IMR-90 (cell line): ENCODE measurements around the gene ANKRD42. TPM values are rescaled to one million over a fixed set of nuclear protein-coding genes. Genes with fewer than 3 reads are reported as not detected.

Experiments
- ATAC-seq: fragments of 200-7000 bp; cut with Tn5 transposase; 2 replicates; pipeline ENCODE4 v1.9.1; 2020; ENCODE audit warnings: low read depth, mild to moderate bottlenecking, moderate library complexity
- BruUV-seq: library from RNA; stranded (reverse); fragments of 400-500 nt; replicated peaks from 2 replicates; lab custom pipeline; 2021; lab: Mats Ljungman, UMichigan
- CTCF ChIA-PET: fragments of 300-600 bp; formaldehyde crosslinking; extraction: SDS; loops from one replicate; lab custom pipeline; 2021; ENCODE audit warnings: antibody characterized with exemption; lab: Yijun Ruan, JAX
- POLR2A ChIA-PET: fragments of 300-600 bp; sonication (Branson Sonifier 250); formaldehyde crosslinking; loops from one replicate; lab custom pipeline; 2022; ENCODE audit warnings: antibody characterized with exemption; ENCODE audit not compliant: unreplicated experiment; lab: Charles Lee
- DNase-seq: peaks from one replicate; pipeline ENCODE4 v3.0.0; 2013
- H2AFZ ChIP-seq: replicated peaks from 2 replicates; pipeline ENCODE3; 2013; ENCODE audit warnings: low read length, mild to moderate bottlenecking; ENCODE audit not compliant: poor library complexity
- H2AK5ac ChIP-seq: 2 replicates; pipeline ENCODE4 v1.6.1; 2013; ENCODE audit warnings: low read depth, low read length, inconsistent platforms
- H2AK9ac ChIP-seq: replicated peaks from 2 replicates; pipeline ENCODE3; 2013; ENCODE audit warnings: mild to moderate bottlenecking, low read depth, low read length, moderate library complexity; ENCODE audit not compliant: poor library complexity
- H2BK120ac ChIP-seq: 2 replicates; pipeline ENCODE4 v1.6.1; 2013; ENCODE audit warnings: low read depth, low read length, inconsistent platforms
- H2BK15ac ChIP-seq: 3 replicates; pipeline ENCODE4 v1.6.1; 2013; ENCODE audit warnings: low read depth, low read length, inconsistent platforms
- H2BK20ac ChIP-seq: 2 replicates; pipeline ENCODE4 v1.6.1; 2013; ENCODE audit warnings: low read depth, mild to moderate bottlenecking, inconsistent platforms, low read length, moderate library complexity
- H2BK5ac ChIP-seq: 2 replicates; pipeline ENCODE4 v1.6.1; 2013; ENCODE audit warnings: mild to moderate bottlenecking, low read depth, low read length, inconsistent platforms; ENCODE audit not compliant: poor library complexity, severe bottlenecking
- H3K14ac ChIP-seq: replicated peaks from 2 replicates; pipeline ENCODE4 v1.6.1; 2013; ENCODE audit warnings: low read depth, low read length, inconsistent platforms
- H3K18ac ChIP-seq: 2 replicates; pipeline ENCODE4 v1.6.1; 2013; ENCODE audit warnings: low read depth, low read length, control low read depth
- H3K23ac ChIP-seq: 2 replicates; pipeline ENCODE4 v1.6.1; 2013; ENCODE audit warnings: low read depth, low read length, inconsistent platforms
- H3K27ac ChIP-seq: 2 replicates; pipeline ENCODE4 v1.5.1; 2013; ENCODE audit warnings: mild to moderate bottlenecking, control low read depth, low read length; ENCODE audit not compliant: insufficient read depth
- H3K27me3 ChIP-seq: 2 replicates; pipeline ENCODE4 v1.6.1; 2013; ENCODE audit warnings: low read length; ENCODE audit not compliant: control insufficient read depth, insufficient read depth
- H3K36me3 ChIP-seq: 2 replicates; pipeline ENCODE4 v1.6.1; 2013; ENCODE audit warnings: low read length, mixed read lengths; ENCODE audit not compliant: control insufficient read depth, insufficient read depth
- H3K4ac ChIP-seq: 2 replicates; pipeline ENCODE4 v1.6.1; 2013; ENCODE audit warnings: low read depth, low read length, inconsistent platforms
- H3K4me1 ChIP-seq: 2 replicates; pipeline ENCODE4 v1.6.1; 2013; ENCODE audit warnings: low read length, mixed read lengths; ENCODE audit not compliant: control insufficient read depth, insufficient read depth
- H3K4me2 ChIP-seq: 2 replicates; pipeline ENCODE4 v1.6.1; 2013; ENCODE audit warnings: low read depth, mild to moderate bottlenecking, control low read depth, low read length, moderate library complexity
- H3K4me3 ChIP-seq: 2 replicates; pipeline ENCODE4 v1.5.1; 2013; ENCODE audit warnings: low read depth, mild to moderate bottlenecking, control low read depth, low read length, moderate library complexity; ENCODE audit not compliant: insufficient read depth
- H3K56ac ChIP-seq: 2 replicates; pipeline ENCODE4 v1.6.1; 2013; ENCODE audit warnings: low read length, inconsistent platforms; ENCODE audit not compliant: insufficient read depth; ENCODE audit errors: extremely low read depth
- H3K79me1 ChIP-seq, 2 experiments: 2 replicates each; pipeline ENCODE4 v1.6.1; 2013; ENCODE audit warnings: low read length in 2 of 2, inconsistent platforms in 1 of 2, low read depth in 1 of 2
- H3K9ac ChIP-seq: 2 replicates; pipeline ENCODE4 v1.6.1; 2013; ENCODE audit warnings: low read depth, low read length, control low read depth
- H3K9me1 ChIP-seq: 2 replicates; pipeline ENCODE4 v1.6.1; 2013; ENCODE audit warnings: low read length, inconsistent platforms; ENCODE audit not compliant: insufficient read depth
- H3K9me3 ChIP-seq: 2 replicates; pipeline ENCODE4 v1.6.1; 2013; ENCODE audit warnings: low read length; ENCODE audit not compliant: control insufficient read depth, insufficient read depth
- H4K20me1 ChIP-seq: 2 replicates; pipeline ENCODE4 v1.6.1; 2013; ENCODE audit warnings: low read length, inconsistent platforms; ENCODE audit not compliant: insufficient read depth
- H4K5ac ChIP-seq: 2 replicates; pipeline ENCODE4 v1.6.1; 2013; ENCODE audit warnings: mild to moderate bottlenecking, low read depth, low read length, control low read depth
- H4K8ac ChIP-seq, 2 experiments: 2 replicates each; pipeline ENCODE4 v1.6.1; 2013; ENCODE audit warnings: low read depth in 2 of 2, low read length in 2 of 2, control low read depth in 1 of 2, inconsistent platforms in 1 of 2
- H4K91ac ChIP-seq: 2 replicates; pipeline ENCODE4 v1.6.1; 2013; ENCODE audit warnings: low read depth, low read length, inconsistent platforms; ENCODE audit not compliant: insufficient read depth
- BHLHE40 ChIP-seq: fragments of 150-350 bp; IDR thresholded peaks from 2 replicates; pipeline ENCODE4 v1.6.1; 2016; ENCODE audit warnings: mild to moderate bottlenecking, low read depth, low read length
- FOS ChIP-seq: fragments of 150-350 bp; IDR thresholded peaks from 2 replicates; pipeline ENCODE4 v1.6.1; 2016; ENCODE audit warnings: low read depth, low read length
- MAZ ChIP-seq: IDR thresholded peaks from 2 replicates; pipeline ENCODE4 v1.6.1; 2012; ENCODE audit warnings: low read depth, mild to moderate bottlenecking, low read length, improper control_type of control experiment, moderate library complexity, borderline replicate concordance
- MXI1 ChIP-seq: IDR thresholded peaks from 2 replicates; pipeline ENCODE4 v1.6.1; 2012; ENCODE audit warnings: low read depth, mild to moderate bottlenecking, low read length, moderate library complexity, borderline replicate concordance
- NFE2L2 ChIP-seq: fragments of 150-350 bp; IDR thresholded peaks from 2 replicates; pipeline ENCODE4 v1.6.1; 2016; ENCODE audit warnings: low read depth, mild to moderate bottlenecking, low read length
- POLR2A ChIP-seq: IDR thresholded peaks from 2 replicates; pipeline ENCODE4 v1.6.1; 2012; ENCODE audit warnings: mild to moderate bottlenecking, low read depth, low read length
- RAD21 ChIP-seq: IDR thresholded peaks from 2 replicates; pipeline ENCODE4 v1.6.1; 2012; ENCODE audit warnings: low read length, improper control_type of control experiment
- RCOR1 ChIP-seq: IDR thresholded peaks from 2 replicates; pipeline ENCODE4 v1.6.1; 2012; ENCODE audit warnings: mild to moderate bottlenecking, low read length, improper control_type of control experiment; ENCODE audit not compliant: insufficient replicate concordance
- RFX5 ChIP-seq: IDR thresholded peaks from 2 replicates; pipeline ENCODE4 v1.8.0; 2012; ENCODE audit warnings: low read depth, mild to moderate bottlenecking, low read length, moderate library complexity
- SMC3 ChIP-seq: fragments of 150-350 bp; IDR thresholded peaks from 2 replicates; pipeline ENCODE4 v1.6.1; 2016; ENCODE audit warnings: low read depth, mild to moderate bottlenecking, antibody characterized with exemption, low read length, moderate library complexity
- WGBS, 2 experiments: methylation state at CpG; one replicate each; pipeline versions ENCODE4 v1.1.5 to v1.1.7; 2013; ENCODE audit warnings: missing lambda C conversion rate in 2 of 2; ENCODE audit not compliant: insufficient read length in 1 of 2; ENCODE audit errors: extremely low coverage in 2 of 2; 5-methylcytosine and 5-hydroxymethylcytosine counted together
- dilution Hi-C: fragments of 300-500 bp; cut with HindIII; formaldehyde crosslinking; loops from one replicate; pipeline ENCODE4 v1.14.3; 2018; ENCODE audit warnings: low sequenced_read_pairs; ENCODE audit not compliant: unreplicated experiment
- in situ Hi-C: fragments of 300-500 bp; cut with MboI; formaldehyde crosslinking; loops from 3 replicates; pipeline ENCODE4 v1.14.3; 2019; ENCODE audit warnings: low sequenced_read_pairs, inconsistent platforms, mixed read lengths
- intact Hi-C: fragments of 100-400 bp; cut with micrococcal nuclease; formaldehyde crosslinking; loops from 2 replicates; pipeline ENCODE4 v1.10.0; 2022
- polyA plus RNA-seq, 3 experiments: library from polyadenylated mRNA; depleted of rRNA; stranded (reverse); fragments of >200 nt; gene quantifications; 2 replicates each; pipeline ENCODE4 v1.2.3, GENCODE V29; 2012; ENCODE audit warnings: low replicate concordance in 1 of 3
- total RNA-seq: library from RNA; depleted of rRNA; stranded (reverse); fragments of >200 nt; gene quantifications from 2 replicates; pipeline ENCODE4 v1.2.3, GENCODE V29; 2012
- TF ChIP-seq, protein P1 (sequence below): conservative IDR thresholded peaks from 2 replicates; pipeline ENCODE4 v1.5.1; 2012; ENCODE audit warnings: mild to moderate bottlenecking, low read depth, low read length, improper control_type of control experiment
- TF ChIP-seq, protein P2 (sequence below): fragments of 150-350 bp; IDR thresholded peaks from 2 replicates; pipeline ENCODE4 v1.6.1; 2016; ENCODE audit warnings: low read depth, mild to moderate bottlenecking, low read length, moderate library complexity, borderline replicate concordance
- TF ChIP-seq, protein P3 (sequence below): fragments of 150-350 bp; IDR thresholded peaks from 2 replicates; pipeline ENCODE4 v1.6.1; 2017; ENCODE audit warnings: mild to moderate bottlenecking, antibody characterized with exemption, low read length, low read depth

The ANKRD42 gene
- total and polyA plus RNA-seq, 2 of the 4 experiments (the other 2 are of a cell fraction): 5.2 to 5.6 TPM

DNA sequence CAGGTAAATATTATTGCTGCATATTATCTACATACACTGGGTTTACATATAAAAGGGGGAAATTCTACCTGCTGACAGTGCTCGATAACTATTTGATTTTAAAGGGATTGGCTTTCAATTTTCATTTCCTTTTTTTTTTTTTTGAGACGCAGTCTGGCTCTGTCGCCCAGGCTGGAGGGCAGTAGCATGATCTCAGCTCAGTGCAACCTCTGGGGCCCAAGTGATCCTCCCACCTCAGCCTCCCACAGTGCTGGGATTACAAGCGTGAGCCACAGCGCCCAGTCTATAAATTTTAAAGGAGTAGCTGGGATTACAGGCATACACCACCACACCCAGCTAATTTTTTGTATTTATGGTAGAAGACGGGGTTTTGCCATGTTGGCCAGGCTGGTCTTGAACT, 39.7 kb upstream of the ANKRD42 start:
- H3K4ac ChIP-seq: no peak overlapping the region
- H3K9ac ChIP-seq: no peak overlapping the region
- no peak overlapping the region for H2AK5ac ChIP-seq
- no peak overlapping the region for H3K23ac ChIP-seq
- H3K9me1 ChIP-seq: no peaks in the 10 kb centered on the region
- H2BK15ac ChIP-seq: no peak overlapping the region
- H2BK120ac ChIP-seq: no peak overlapping the region
- WGBS, 2 experiments: no CpG with 5 or more reads among the region's 6 CpGs
- H2BK5ac ChIP-seq: no peak overlapping the region
- no peak overlapping the region for H2BK20ac ChIP-seq
- H4K5ac ChIP-seq: no peak overlapping the region
- no peak overlapping the region for H4K91ac ChIP-seq
- H2AK9ac ChIP-seq: no peak overlapping the region
- dilution Hi-C loops: loop anchor here (25.0 kb wide), 1 partner anchor 91 kb away; the partner anchor contains the start of gene RAB30
- H2AFZ ChIP-seq: no peak overlapping the region
- H3K4me3 ChIP-seq: no peak overlapping the region
- in situ Hi-C loops: no loop called here
- CTCF ChIA-PET: no interaction called here
- no peak overlapping the region for H3K56ac ChIP-seq
- H3K4me1 ChIP-seq: no peaks in the 10 kb centered on the region
- no peaks in the 10 kb centered on the region for H3K27me3 ChIP-seq
- ATAC-seq (no peak), DNase-seq (no peak)
- intact Hi-C loops: no loop called here
- H3K36me3 ChIP-seq: no peaks in the 10 kb centered on the region
- no peak overlapping the region for H4K8ac ChIP-seq
- no peak overlapping the region for H3K4me2 ChIP-seq
- no peaks in the 10 kb centered on the region for H3K79me1 ChIP-seq
- BruUV-seq: no TSS peak
- no peaks in the 10 kb centered on the region for H3K9me3 ChIP-seq
- POLR2A ChIA-PET: no interaction called here
- no peak overlapping the region for H3K27ac ChIP-seq
- no peak for TF ChIP-seq RAD21
- TF ChIP-seq MAZ: no peak
- no peak for TF ChIP-seq MXI1
- TF ChIP-seq, protein P1, sequence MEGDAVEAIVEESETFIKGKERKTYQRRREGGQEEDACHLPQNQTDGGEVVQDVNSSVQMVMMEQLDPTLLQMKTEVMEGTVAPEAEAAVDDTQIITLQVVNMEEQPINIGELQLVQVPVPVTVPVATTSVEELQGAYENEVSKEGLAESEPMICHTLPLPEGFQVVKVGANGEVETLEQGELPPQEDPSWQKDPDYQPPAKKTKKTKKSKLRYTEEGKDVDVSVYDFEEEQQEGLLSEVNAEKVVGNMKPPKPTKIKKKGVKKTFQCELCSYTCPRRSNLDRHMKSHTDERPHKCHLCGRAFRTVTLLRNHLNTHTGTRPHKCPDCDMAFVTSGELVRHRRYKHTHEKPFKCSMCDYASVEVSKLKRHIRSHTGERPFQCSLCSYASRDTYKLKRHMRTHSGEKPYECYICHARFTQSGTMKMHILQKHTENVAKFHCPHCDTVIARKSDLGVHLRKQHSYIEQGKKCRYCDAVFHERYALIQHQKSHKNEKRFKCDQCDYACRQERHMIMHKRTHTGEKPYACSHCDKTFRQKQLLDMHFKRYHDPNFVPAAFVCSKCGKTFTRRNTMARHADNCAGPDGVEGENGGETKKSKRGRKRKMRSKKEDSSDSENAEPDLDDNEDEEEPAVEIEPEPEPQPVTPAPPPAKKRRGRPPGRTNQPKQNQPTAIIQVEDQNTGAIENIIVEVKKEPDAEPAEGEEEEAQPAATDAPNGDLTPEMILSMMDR: no peak
- no peak for TF ChIP-seq BHLHE40
- TF ChIP-seq RCOR1: no peak
- TF ChIP-seq FOS: no peak
- TF ChIP-seq, protein P2, sequence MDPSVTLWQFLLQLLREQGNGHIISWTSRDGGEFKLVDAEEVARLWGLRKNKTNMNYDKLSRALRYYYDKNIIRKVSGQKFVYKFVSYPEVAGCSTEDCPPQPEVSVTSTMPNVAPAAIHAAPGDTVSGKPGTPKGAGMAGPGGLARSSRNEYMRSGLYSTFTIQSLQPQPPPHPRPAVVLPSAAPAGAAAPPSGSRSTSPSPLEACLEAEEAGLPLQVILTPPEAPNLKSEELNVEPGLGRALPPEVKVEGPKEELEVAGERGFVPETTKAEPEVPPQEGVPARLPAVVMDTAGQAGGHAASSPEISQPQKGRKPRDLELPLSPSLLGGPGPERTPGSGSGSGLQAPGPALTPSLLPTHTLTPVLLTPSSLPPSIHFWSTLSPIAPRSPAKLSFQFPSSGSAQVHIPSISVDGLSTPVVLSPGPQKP: no peak
- TF ChIP-seq, protein P3, sequence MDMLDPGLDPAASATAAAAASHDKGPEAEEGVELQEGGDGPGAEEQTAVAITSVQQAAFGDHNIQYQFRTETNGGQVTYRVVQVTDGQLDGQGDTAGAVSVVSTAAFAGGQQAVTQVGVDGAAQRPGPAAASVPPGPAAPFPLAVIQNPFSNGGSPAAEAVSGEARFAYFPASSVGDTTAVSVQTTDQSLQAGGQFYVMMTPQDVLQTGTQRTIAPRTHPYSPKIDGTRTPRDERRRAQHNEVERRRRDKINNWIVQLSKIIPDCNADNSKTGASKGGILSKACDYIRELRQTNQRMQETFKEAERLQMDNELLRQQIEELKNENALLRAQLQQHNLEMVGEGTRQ: no peak
- TF ChIP-seq POLR2A: no peak
- no peak for TF ChIP-seq NFE2L2
- no peak for TF ChIP-seq RFX5
- TF ChIP-seq SMC3: no peak
- no peak overlapping the region for H3K14ac ChIP-seq
- peaks cover 17% of the 10 kb centered on the region for H4K20me1 ChIP-seq
- H3K18ac ChIP-seq: no peak overlapping the region
